ENCODE results near the gene RPS27L.
A peak's percentile ranks its signal among the peaks of the same experiment; 100 is the strongest.
"Not testable (repeated sequence)": the region's sequence is repeated elsewhere in the genome, so short reads cannot be mapped to it uniquely, and the experiment has no call there.

The RPS27L gene

GRCh38 chr15:63135281-63135680 lies 22.0 kb downstream of the RPS27L start:
- DNase-seq = no peak

- DNase-seq = no peak
Observed at GRCh38 chr15:63134245-63134985, 22.9 kb downstream of the RPS27L start.

GRCh38 chr15:63133786-63134185 lies 23.5 kb downstream of the RPS27L start:
- DNase-seq = no peak

- DNase-seq = no peak
Observed at GRCh38 chr15:63126726-63127125, 30.6 kb downstream of the RPS27L start.

GRCh38 chr15:63124506-63124905 lies 32.8 kb downstream of the RPS27L start:
- DNase-seq = no peak

GRCh38 chr15:63122002-63122875 lies 35.0 kb downstream of the RPS27L start:
- peak; percentile 77 for DNase-seq

- DNase-seq = peak; percentile 66
Observed at GRCh38 chr15:63121382-63122001, 35.8 kb downstream of the RPS27L start, which contains the start of gene LACTB. LACTB (plus strand) TSS chr15:63121861; CDS start chr15:63121872, 11 bp downstream.

- DNase-seq = no peak
Observed at GRCh38 chr15:63118854-63119253, 38.4 kb downstream of the RPS27L start.

GRCh38 chr15:63114465-63114864 lies 42.8 kb downstream of the RPS27L start:
- no peak for DNase-seq

GRCh38 chr15:63112871-63113270 lies 44.4 kb downstream of the RPS27L start:
- no peak for DNase-seq

- DNase-seq = no peak
Observed at GRCh38 chr15:63111481-63111880, 45.8 kb downstream of the RPS27L start.

- DNase-seq = no peak
Observed at GRCh38 chr15:63110428-63111026, 46.8 kb downstream of the RPS27L start.

GRCh38 chr15:63109920-63110319 lies 47.4 kb downstream of the RPS27L start:
- DNase-seq = no peak

- DNase-seq = no peak
Observed at GRCh38 chr15:63109498-63109897, 47.8 kb downstream of the RPS27L start.

- DNase-seq = no peak
Observed at GRCh38 chr15:63107895-63108546, 49.3 kb downstream of the RPS27L start.

- not testable (repeated sequence) for DNase-seq
Observed at GRCh38 chr15:63105354-63105753, 51.9 kb downstream of the RPS27L start.

- DNase-seq = no peak
Observed at GRCh38 chr15:63104727-63105126, 52.5 kb downstream of the RPS27L start.

GRCh38 chr15:63103416-63103815 lies 53.9 kb downstream of the RPS27L start:
- no peak for DNase-seq

- not testable (repeated sequence) for DNase-seq
Observed at GRCh38 chr15:63099581-63099980, 57.7 kb downstream of the RPS27L start.

- DNase-seq = not testable (repeated sequence)
Observed at GRCh38 chr15:63098901-63099300, 58.4 kb downstream of the RPS27L start.

Data from NK-92 treated with Interleukin-12 subunit alpha and Interleukin-12 subunit beta, amount 100 ng/mL, for 24 hours (cell line).